ENCODE results near the gene COL4A1.

- no peak for TF ChIP-seq EZH2phosphoT487 (IDR thresholded peaks at IDR 0.05; ENCODE audit: insufficient read depth, low read depth)
- no peak for TF ChIP-seq EZH2 (IDR thresholded peaks at IDR 0.05; ENCODE audit: insufficient read depth, poor library complexity, severe bottlenecking)
These were observed 17.3 kb downstream of the COL4A1 start for GRCh38 chr13:110289661-110290060.

All from GM23248 (cell line).